ENCODE measurements around the gene CDK16.

The CDK16 gene

DNA sequence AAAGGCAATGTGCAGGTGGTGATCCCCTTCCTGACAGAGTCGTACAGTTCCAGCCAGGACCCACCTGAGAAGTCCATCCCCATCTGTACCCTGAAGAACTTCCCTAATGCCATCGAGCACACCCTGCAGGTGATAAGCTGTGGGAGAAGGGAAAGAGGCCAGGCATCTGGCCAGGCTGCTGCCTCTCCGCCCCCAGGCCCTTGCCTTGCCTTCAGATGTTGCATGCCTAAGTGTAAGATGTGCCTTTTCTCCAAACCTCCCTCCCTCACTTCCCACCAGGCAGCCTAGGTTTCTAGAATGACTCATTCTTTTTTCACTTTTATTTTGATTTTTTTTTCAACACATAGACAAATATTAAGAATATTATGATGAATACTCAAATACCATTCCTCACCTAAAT lies 12.2 kb upstream of the CDK16 start:
- TF ChIP-seq, protein P1, sequence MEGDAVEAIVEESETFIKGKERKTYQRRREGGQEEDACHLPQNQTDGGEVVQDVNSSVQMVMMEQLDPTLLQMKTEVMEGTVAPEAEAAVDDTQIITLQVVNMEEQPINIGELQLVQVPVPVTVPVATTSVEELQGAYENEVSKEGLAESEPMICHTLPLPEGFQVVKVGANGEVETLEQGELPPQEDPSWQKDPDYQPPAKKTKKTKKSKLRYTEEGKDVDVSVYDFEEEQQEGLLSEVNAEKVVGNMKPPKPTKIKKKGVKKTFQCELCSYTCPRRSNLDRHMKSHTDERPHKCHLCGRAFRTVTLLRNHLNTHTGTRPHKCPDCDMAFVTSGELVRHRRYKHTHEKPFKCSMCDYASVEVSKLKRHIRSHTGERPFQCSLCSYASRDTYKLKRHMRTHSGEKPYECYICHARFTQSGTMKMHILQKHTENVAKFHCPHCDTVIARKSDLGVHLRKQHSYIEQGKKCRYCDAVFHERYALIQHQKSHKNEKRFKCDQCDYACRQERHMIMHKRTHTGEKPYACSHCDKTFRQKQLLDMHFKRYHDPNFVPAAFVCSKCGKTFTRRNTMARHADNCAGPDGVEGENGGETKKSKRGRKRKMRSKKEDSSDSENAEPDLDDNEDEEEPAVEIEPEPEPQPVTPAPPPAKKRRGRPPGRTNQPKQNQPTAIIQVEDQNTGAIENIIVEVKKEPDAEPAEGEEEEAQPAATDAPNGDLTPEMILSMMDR (IDR thresholded peaks at IDR 0.05; ENCODE audit: low read depth, low read length, missing control alignments), result no peak
- H3K4me3 ChIP-seq (ENCODE audit: low read depth, low read length), result no peak overlapping the region
- DNase-seq (ENCODE audit: low read depth), result no peak

DNA sequence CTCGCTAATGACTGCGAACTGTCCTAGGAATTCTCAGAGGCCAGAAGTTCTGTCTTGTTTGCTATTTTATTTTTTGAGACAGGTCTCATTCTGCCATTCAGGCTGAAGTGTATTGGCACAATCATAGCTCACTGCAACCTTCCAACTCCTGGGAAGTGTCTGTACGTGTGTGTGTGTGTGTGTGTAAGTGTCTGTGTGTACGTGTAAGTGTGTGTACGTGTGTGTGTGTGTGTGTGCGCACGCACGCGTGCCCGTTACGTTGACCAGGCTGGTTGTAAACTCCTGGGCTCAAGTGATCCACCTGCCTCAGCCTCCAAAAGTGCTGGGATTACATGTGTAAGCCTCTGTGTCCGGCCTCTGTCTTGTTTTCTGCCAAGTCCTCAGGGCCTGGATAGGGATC lies 10.4 kb upstream of the CDK16 start:
- DNase-seq (ENCODE audit: low read depth), result no peak
- H3K4me3 ChIP-seq (ENCODE audit: low read depth, low read length), result no peak overlapping the region
- TF ChIP-seq, protein P1 (IDR thresholded peaks at IDR 0.05; ENCODE audit: low read depth, low read length, missing control alignments), result no peak

DNA sequence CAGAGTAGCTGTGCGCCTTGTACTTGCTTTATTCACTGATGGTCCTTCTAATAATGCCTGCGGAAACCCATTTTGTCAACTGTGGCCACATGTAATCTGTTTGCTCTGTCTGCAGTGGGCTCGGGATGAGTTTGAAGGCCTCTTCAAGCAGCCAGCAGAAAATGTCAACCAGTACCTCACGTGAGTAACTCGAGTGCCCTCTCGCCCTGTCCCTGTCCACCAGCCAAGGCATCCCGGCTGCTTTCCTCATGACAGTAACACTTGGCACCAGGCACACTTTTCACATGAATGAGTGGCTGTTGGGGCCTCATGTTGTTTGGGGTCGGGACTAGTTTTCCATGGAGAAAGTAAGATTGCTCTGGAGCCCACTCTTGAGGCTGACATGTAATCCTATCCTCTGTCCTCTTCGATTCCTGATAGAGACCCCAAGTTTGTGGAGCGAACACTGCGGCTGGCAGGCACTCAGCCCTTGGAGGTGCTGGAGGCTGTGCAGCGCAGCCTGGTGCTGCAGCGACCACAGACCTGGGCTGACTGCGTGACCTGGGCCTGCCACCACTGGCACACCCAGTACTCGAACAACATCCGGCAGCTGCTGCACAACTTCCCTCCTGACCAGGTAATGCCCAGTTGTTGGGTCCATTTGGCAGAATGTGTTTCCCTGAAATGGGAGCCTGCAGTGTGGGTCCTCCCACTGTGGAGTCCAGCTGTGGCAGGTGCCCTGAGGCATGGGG lies 8.8 kb upstream of the CDK16 start:
- no peak for DNase-seq (ENCODE audit: low read depth)
- TF ChIP-seq, protein P1 (IDR thresholded peaks at IDR 0.05; ENCODE audit: low read depth, low read length, missing control alignments), result no peak
- no peak overlapping the region for H3K4me3 ChIP-seq (ENCODE audit: low read depth, low read length)

DNA sequence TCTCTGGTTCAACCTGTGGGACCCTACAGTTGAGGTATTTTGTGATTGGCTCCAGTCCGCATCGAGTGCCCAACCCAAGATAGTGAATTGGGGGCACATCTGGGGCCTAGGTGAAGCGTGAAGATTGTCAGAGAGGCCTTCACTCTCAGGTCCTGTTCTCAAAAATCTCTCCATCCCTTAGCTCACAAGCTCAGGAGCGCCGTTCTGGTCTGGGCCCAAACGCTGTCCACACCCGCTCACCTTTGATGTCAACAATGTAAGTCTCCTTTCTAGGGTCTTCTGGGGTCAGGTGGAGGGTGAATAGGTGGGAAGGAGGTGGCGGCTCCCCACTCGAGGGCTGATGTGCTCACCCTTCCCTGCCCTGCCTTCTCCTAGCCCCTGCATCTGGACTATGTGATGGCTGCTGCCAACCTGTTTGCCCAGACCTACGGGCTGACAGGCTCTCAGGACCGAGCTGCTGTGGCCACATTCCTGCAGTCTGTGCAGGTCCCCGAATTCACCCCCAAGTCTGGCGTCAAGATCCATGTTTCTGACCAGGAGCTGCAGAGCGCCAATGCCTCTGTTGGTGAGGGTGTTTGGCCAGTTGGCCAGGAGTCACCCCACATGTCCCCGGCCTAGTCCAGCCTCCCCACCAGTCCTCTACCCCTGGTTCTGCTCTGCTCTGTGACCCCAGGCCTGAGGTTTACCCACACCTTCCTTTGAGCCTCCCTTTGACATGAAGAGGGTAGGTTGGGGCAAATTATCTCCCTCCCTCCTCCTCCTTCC lies 7.6 kb upstream of the CDK16 start:
- TF ChIP-seq, protein P1 (IDR thresholded peaks at IDR 0.05; ENCODE audit: low read depth, low read length, missing control alignments), result no peak
- DNase-seq (ENCODE audit: low read depth), result no peak
- H3K4me3 ChIP-seq (ENCODE audit: low read depth, low read length), result no peak overlapping the region

DNA sequence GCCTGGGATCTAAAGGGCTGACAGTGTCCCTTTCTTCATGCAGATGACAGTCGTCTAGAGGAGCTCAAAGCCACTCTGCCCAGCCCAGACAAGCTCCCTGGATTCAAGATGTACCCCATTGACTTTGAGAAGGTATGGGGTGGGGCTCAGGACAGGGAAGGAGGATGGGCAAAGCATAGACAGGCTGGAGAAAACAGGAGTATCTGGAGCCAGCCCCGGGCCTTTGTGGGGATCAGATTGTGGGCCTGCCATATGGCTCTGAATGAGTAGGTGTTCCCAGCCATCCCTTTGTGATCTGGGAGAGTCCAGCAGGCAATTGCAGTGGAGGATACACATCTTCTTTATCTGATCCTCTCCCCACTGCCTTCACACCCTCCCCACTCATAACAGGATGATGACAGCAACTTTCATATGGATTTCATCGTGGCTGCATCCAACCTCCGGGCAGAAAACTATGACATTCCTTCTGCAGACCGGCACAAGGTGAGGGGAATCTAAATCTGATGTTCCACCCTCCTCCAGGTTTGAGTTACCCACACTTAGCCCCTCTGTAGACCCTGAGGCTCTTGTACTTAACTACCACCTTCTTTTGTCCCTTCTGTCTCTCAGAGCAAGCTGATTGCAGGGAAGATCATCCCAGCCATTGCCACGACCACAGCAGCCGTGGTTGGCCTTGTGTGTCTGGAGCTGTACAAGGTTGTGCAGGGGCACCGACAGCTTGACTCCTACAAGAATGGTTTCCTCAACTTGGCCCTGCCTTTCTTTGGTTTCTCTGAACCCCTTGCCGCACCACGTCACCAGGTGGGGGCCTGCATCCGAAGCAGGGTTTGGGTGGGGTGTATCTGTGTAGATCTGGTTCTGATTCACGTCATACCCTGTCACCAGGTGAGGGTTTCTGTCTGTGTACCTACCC lies 5.8 kb upstream of the CDK16 start:
- H3K4me3 ChIP-seq (ENCODE audit: low read depth, low read length), result no peak overlapping the region
- TF ChIP-seq, protein P1 (IDR thresholded peaks at IDR 0.05; ENCODE audit: low read depth, low read length, missing control alignments), result no peak
- DNase-seq (ENCODE audit: low read depth), result no peak

DNA sequence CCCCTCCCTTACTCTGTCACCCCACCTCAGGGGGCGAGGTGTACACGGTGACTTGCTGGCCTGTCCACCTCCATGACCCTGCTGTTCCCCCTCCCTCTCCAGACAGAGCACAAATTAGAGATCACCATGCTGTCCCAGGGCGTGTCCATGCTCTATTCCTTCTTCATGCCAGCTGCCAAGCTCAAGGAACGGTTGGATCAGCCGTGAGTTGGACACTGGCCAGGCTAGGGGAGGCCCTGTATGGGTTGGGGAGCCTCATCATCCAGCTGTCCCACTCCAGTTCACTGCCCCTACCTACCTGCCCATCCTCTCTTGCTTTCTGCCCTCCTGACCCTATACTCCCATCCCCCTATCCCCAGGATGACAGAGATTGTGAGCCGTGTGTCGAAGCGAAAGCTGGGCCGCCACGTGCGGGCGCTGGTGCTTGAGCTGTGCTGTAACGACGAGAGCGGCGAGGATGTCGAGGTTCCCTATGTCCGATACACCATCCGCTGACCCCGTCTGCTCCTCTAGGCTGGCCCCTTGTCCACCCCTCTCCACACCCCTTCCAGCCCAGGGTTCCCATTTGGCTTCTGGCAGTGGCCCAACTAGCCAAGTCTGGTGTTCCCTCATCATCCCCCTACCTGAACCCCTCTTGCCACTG lies 3.9 kb upstream of the CDK16 start:
- TF ChIP-seq, protein P1 (IDR thresholded peaks at IDR 0.05; ENCODE audit: low read depth, low read length, missing control alignments), result no peak
- DNase-seq (ENCODE audit: low read depth), result no peak

More for the DNA sequence above, 3.9 kb upstream of the CDK16 start:
- H3K4me3 ChIP-seq (ENCODE audit: low read depth, low read length), result no peak overlapping the region

All from GM12864 (cell line).